OCI-M1 (cell line): Measurements from ENCODE around the gene LTBP4.
"Not testable (repeated sequence)": the region's sequence is repeated elsewhere in the genome, so short reads cannot be mapped to it uniquely, and the experiment has no call there.

ENCODE experiments used
- DNase-seq: peaks from one replicate; lab custom pipeline; 2025; lab: John Stamatoyannopoulos, UW

LTBP4 gene

DNA sequence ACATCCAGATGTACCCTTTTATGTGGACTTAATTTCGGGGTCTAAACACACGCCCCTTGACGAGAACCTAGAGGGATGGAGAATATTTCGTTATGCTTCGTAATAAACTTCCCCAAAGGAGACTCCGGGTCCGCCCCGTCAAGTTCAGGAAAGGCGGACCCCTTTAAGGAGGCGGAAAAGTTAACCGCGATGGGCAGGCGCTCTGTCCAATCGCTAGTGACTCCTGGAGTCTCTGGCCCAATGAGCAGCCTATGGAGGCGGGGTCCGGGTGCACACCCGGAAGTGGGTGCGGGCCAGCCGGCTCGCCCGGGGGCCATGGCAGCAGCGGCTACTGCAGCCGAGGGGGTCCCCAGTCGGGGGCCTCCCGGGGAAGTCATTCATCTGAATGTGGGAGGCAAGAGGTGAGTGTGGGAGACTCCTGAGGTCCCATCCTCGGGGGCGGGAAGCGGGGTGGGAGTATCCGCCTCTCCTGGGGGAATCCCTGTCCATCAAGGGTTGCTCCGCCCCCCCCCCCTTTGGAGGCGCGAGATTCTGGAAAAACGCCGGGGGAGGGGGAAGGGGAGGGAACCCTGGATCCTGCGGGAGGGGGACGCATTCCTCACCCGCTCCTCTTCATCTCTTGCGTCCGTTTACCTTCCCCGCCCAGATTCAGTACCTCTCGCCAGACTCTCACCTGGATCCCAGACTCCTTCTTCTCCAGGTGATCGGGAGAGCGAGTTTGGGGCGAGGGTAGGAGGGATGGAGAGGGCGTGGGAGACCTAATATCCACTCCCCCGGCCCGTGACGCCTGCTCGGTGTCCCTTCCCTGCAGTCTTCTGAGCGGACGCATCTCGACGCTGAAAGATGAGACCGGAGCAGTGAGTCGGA lies 24.4 kb upstream of the LTBP4 start, which contains the start of gene SHKBP1:
Gene SHKBP1, plus strand, starts transcription at position 289 of the 867 bp plus-strand sequence. Its CDS starts 27 bp downstream, at position 316.
- DNase-seq = peak; percentile 98

DNA sequence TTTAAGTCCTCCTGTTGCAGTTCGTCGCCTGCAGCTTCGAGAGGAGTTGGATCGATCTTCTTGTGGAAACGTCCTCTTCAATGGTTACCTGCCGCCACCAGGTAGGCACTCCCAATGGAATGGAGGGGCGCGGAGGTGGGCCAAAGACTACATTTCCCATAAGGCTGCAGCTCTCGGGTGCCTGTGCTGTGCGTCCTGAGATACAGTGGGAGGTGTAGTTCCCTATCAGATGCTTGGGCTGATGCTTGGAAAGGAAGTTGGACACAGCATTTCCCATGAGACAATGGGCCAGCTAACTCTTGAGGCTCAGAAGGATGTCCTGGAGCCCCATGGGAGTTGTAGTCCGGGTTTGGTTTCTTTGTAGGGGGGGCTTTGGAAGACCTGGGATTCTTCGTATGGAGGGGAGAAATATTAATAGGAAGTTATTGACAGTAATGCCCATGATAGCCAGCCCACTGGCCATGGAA lies 22.7 kb upstream of the LTBP4 start:
- DNase-seq = peak; percentile 81

GRCh38 chr19:40580619-40581018 lies 20.6 kb upstream of the LTBP4 start:
- DNase-seq = no peak

DNA sequence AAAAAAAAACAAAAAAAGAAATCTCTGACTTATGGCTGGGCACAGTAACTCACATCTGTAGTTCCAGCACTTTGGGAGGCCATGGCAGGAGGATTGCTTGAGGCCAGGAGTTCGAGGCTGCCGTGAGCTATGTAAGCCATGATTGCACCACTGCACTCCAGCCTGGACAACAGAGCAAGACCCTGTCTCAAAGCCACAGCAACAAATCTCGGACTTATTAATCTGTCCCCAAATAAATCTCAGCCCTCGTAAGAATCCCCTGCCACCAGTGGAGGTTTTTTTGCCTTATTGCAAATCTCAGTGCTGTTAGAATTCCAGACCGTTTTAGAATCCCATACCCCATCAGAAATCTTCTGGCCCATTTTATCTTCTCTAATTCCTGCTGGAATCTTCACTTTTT lies 19.6 kb upstream of the LTBP4 start:
- no peak for DNase-seq

GRCh38 chr19:40582467-40582866 lies 18.7 kb upstream of the LTBP4 start:
- no peak for DNase-seq

DNA sequence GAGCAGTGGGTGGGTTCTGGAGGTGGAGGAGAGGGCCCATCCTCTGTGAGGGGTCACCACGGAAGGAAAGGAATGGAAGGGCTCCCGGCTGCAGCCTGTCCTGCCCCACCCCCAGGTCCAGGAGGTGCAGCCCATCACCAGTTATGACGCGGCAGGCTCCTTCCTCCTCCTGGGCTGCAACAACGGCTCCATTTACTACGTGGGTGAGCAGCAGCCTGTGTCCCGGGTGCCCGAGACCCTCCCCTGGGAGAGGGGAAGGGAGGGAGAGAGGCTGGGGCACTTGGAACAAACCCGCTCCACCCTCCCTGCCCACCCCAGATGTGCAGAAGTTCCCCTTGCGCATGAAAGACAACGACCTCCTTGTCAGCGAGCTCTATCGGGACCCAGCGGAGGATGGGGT lies 17.9 kb upstream of the LTBP4 start:
- DNase-seq = no peak

DNA sequence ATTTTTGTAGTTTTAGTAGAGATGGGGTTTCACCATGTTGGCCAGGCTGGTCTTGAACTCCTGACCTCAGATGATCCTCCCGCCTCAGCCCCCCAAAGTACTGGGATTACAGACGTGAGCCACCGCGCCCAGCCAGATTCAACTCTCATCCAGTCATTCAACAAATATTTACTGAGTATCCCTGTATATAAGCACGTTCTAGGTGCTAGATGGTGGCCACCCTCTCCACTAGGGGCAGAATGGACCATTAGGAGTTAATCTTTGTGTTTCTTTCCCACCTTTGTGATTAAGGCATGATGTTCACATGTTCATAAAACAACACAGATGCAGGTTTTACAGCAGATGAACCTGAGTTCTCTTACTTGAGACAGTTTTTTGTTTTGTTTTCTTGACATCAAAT lies 17.2 kb upstream of the LTBP4 start:
- DNase-seq = no peak

DNA sequence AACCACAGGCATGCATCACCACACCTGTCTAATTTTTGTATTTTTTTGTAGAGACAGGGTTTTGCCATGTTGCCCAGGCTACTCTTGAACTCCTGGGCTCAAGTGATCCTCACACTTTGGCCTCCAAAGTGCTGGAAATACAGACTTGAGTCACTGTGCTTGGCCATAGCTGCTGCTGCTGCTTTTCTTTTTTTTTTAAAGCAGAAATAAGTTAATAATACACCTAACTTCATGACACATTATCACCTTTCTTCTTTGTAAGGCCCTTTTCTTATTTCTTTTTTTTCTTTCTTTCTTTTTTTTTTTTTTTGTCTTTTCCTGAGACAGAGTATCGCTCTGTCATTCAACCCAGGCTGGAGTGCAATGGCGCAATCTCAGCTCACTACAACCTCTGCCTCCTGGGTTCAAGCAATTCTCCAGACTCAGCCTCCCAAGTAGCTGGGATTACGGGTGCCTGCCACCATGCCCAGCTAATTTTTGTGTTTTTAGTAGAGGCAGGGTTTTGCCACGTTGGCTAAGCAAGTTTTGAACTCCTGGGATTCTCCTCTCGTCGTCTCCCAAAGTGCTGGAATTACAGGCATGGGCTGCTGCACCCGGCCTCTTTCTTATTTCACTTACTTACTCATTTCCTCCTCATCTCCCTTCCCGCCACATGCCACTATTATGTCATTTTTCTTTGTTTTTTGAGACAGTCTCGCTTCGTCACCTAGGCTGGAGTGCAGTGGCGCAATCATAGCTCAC lies 15.8 kb upstream of the LTBP4 start:
- DNase-seq = no peak

- no peak for DNase-seq
These were observed 15.2 kb upstream of the LTBP4 start for GRCh38 chr19:40585982-40586422.

GRCh38 chr19:40586611-40587010 lies 14.6 kb upstream of the LTBP4 start:
- DNase-seq = no peak

- DNase-seq = no peak
These were observed 12.9 kb upstream of the LTBP4 start for GRCh38 chr19:40588110-40588854.

GRCh38 chr19:40588926-40589569 lies 12.1 kb upstream of the LTBP4 start:
- DNase-seq = no peak

- no peak for DNase-seq
These were observed 11.4 kb upstream of the LTBP4 start for GRCh38 chr19:40589591-40590429.

GRCh38 chr19:40590464-40591265 lies 10.5 kb upstream of the LTBP4 start:
- DNase-seq = no peak

DNA sequence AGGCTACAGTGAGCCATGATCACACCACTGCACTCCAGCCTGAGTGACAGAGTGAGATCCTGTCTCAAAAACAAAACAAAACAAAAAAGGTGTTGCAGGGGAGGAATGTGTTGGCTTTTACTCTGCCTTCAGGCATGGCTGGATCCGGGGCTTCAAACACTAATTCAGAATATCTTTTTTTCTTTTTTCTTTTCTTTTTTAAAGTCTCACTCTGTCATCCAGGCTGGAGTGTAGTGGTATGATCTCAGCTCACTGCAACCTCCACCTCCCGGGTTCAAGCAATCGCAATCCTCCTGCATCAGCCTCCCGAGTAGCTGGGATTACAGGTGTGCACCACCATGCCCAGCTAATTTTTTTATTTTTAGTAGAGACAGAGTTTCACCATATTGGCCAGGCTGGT lies 9.4 kb upstream of the LTBP4 start:
- DNase-seq = not testable (repeated sequence)

GRCh38 chr19:40592170-40592569 lies 9.0 kb upstream of the LTBP4 start:
- peak; percentile 80 for DNase-seq

DNA sequence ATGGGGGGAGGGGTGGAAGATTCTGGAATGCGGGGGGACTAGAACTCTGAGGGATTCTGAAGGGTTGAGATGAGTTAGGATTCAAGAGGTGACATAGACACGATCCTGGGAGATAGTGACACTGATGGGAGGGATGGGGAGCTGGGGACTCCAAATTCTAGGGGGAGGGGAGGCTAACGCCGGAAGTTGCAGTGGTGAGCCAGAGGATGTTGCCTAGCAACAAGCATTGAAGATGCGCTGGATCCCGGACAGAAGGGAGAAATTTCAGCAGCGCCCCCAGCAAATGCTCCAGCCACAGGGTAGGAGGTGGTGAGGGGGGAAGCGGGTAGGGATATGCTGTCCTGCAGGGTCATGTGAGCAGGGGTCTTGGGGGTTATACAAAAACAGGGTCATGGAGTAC lies 6.9 kb upstream of the LTBP4 start:
- no peak for DNase-seq

DNA sequence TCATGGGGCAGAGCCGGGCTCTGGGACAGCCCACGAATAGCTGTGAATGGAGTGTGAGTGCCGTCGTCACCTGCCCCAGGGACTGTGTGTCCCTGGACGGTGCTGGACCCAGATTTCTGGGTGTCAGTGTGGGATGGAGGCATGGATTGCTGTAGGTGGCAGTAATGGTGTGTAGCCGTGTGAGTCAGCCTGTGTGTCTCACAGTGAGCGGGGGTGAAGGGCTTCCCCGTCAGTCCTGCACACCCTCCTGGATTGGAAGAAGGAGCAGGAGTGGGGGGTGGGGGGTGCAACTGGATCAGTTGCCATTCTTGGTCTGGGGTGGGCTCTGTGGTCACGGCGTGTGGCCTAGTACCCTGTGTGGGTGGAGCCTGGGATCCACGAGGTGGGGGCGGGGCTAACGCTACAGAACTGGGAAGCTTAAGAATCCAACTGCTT lies 6.5 kb upstream of the LTBP4 start:
- DNase-seq = no peak

DNA sequence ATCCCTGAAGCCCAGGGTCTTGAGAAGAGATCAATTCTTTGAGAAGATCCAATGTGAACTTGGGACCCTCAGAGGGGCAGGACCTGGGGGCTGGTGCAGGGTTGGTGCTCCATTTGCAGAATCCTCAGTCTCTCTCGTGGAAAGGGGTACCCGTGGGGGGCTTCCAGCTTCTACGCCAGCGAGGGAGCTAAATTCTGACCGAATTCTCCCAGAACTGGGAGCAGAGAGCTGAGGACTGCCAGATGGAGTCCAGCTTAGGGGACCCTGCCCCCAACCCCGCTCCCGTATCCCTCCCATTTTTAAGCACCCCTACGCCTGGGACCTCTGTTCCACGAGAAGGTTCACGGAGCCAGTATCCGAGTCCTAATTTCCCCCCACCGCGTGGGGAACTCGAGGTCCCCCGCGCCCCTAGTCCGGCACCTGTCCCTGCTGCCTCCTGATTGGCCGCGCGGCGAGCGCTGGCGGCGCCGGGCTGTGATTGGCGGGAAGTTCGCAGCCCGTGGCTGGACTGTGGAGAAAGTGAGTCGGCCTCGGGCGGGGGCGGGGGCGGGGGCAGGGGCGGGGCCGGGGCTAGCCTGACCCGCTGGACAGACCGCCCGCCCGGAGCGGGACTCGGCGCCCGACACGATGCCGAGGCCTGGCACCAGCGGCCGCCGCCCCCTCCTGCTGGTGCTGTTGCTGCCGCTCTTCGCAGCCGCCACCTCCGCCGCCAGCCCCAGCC lies 4.4 kb upstream of the LTBP4 start:
- no peak for DNase-seq
